Measurements from ENCODE around the gene SNHG17. TPM values are rescaled to one million over a fixed set of nuclear protein-coding genes. Genes with fewer than 3 reads are reported as not detected.
"Not testable (repeated sequence)": the region's sequence is repeated elsewhere in the genome, so short reads cannot be mapped to it uniquely, and the experiment has no call there.

Gene SNHG17
- total RNA-seq, 2 donors from 2014 or later, result 119 to 137 TPM

- no peaks in the 10 kb centered on the region for H3K27me3 Mint-ChIP-seq (ENCODE audit: low read depth)
- H3K36me3 Mint-ChIP-seq (ENCODE audit: insufficient read depth in 2 of 2), result peaks cover 4 to 5% of the 10 kb centered on the region in 2 donors
- DNase-seq, result no peak
- H3K4me3 Mint-ChIP-seq, result no peak overlapping the region
- ATAC-seq (replicated peaks in 1 of 2), result no peak
- no peaks in the 10 kb centered on the region for H3K9me3 Mint-ChIP-seq
- H3K4me1 Mint-ChIP-seq (ENCODE audit: low read depth), result no peaks in the 10 kb centered on the region
- H3K27ac Mint-ChIP-seq, result no peak overlapping the region
Measured at GRCh38 chr20:38404016-38404415, 31.1 kb downstream of the SNHG17 start.

GRCh38 chr20:38402816-38403215 lies 32.3 kb downstream of the SNHG17 start:
- no peak overlapping the region for H3K4me3 Mint-ChIP-seq
- DNase-seq, result no peak
- H3K27me3 Mint-ChIP-seq (ENCODE audit: low read depth), result no peaks in the 10 kb centered on the region
- no peak for ATAC-seq (replicated peaks in 1 of 2)
- no peak overlapping the region for H3K27ac Mint-ChIP-seq
- peaks cover 0 to 3% of the 10 kb centered on the region in 2 donors for H3K36me3 Mint-ChIP-seq (ENCODE audit: insufficient read depth in 2 of 2)
- no peaks in the 10 kb centered on the region for H3K4me1 Mint-ChIP-seq (ENCODE audit: low read depth)
- H3K9me3 Mint-ChIP-seq, result no peaks in the 10 kb centered on the region

- no peak for ATAC-seq (replicated peaks in 1 of 2)
- DNase-seq, result no peak
- no peaks in the 10 kb centered on the region for H3K4me1 Mint-ChIP-seq (ENCODE audit: low read depth)
- no peak overlapping the region for H3K27ac Mint-ChIP-seq
- no peaks in the 10 kb centered on the region for H3K9me3 Mint-ChIP-seq
- peaks cover 0 to 3% of the 10 kb centered on the region in 2 donors for H3K36me3 Mint-ChIP-seq (ENCODE audit: insufficient read depth in 2 of 2)
- no peaks in the 10 kb centered on the region for H3K27me3 Mint-ChIP-seq (ENCODE audit: low read depth)
- no peak overlapping the region for H3K4me3 Mint-ChIP-seq
Measured at GRCh38 chr20:38402089-38402488, 33.0 kb downstream of the SNHG17 start.

GRCh38 chr20:38395751-38396395 lies 39.3 kb downstream of the SNHG17 start:
- H3K36me3 Mint-ChIP-seq (ENCODE audit: insufficient read depth in 2 of 2); H3K4me3 Mint-ChIP-seq: not testable (repeated sequence)

GRCh38 chr20:38395165-38395564 lies 40.0 kb downstream of the SNHG17 start:
- no peaks in the 10 kb centered on the region for H3K36me3 Mint-ChIP-seq (ENCODE audit: insufficient read depth in 2 of 2)
- DNase-seq, result no peak
- no peak for ATAC-seq (replicated peaks in 1 of 2)
- H3K9me3 Mint-ChIP-seq, result peaks cover 2% of the 10 kb centered on the region in 2 donors
- H3K27ac Mint-ChIP-seq, result no peak overlapping the region
- no peak overlapping the region for H3K4me3 Mint-ChIP-seq
- no peaks in the 10 kb centered on the region for H3K27me3 Mint-ChIP-seq (ENCODE audit: low read depth)
- H3K4me1 Mint-ChIP-seq (ENCODE audit: low read depth), result no peaks in the 10 kb centered on the region

More at GRCh38 chr20:38395751-38396395, 39.3 kb downstream of the SNHG17 start:
- not testable (repeated sequence) for H3K4me1 Mint-ChIP-seq (ENCODE audit: low read depth); DNase-seq; H3K9me3 Mint-ChIP-seq; H3K27me3 Mint-ChIP-seq (ENCODE audit: low read depth); ATAC-seq (replicated peaks in 1 of 2); H3K27ac Mint-ChIP-seq

GRCh38 chr20:38393259-38393658 lies 41.9 kb downstream of the SNHG17 start:
- ATAC-seq (replicated peaks in 1 of 2), result no peak
- no peaks in the 10 kb centered on the region for H3K4me1 Mint-ChIP-seq (ENCODE audit: low read depth)
- H3K4me3 Mint-ChIP-seq, result no peak overlapping the region
- no peak for DNase-seq
- H3K36me3 Mint-ChIP-seq (ENCODE audit: insufficient read depth in 2 of 2), result no peaks in the 10 kb centered on the region
- H3K9me3 Mint-ChIP-seq, result peaks cover 2 to 4% of the 10 kb centered on the region in 2 donors
- no peaks in the 10 kb centered on the region for H3K27me3 Mint-ChIP-seq (ENCODE audit: low read depth)
- H3K27ac Mint-ChIP-seq, result no peak overlapping the region

GRCh38 chr20:38392356-38392755 lies 42.8 kb downstream of the SNHG17 start:
- Mint-ChIP-seq H3K27ac (no peak overlapping the region), H3K4me3 (no peak overlapping the region), H3K9me3 (peaks cover 2 to 4% of the 10 kb centered on the region in 2 donors), H3K36me3 (ENCODE audit: insufficient read depth in 2 of 2) (no peaks in the 10 kb centered on the region), H3K27me3 (ENCODE audit: low read depth) (no peaks in the 10 kb centered on the region), H3K4me1 (ENCODE audit: low read depth) (no peaks in the 10 kb centered on the region)
- DNase-seq (no peak), ATAC-seq (replicated peaks in 1 of 2) (no peak)

- Mint-ChIP-seq H3K9me3 (peaks cover 2 to 4% of the 10 kb centered on the region in 2 donors), H3K27ac (no peak overlapping the region), H3K36me3 (ENCODE audit: insufficient read depth in 2 of 2) (no peaks in the 10 kb centered on the region), H3K4me3 (no peak overlapping the region), H3K27me3 (ENCODE audit: low read depth) (peaks cover 17% of the 10 kb centered on the region), H3K4me1 (ENCODE audit: low read depth) (no peaks in the 10 kb centered on the region)
- no peak for ATAC-seq (replicated peaks in 1 of 2)
- DNase-seq, result no peak
Measured at GRCh38 chr20:38387953-38388352, 47.2 kb downstream of the SNHG17 start.

- no peak overlapping the region for H3K27ac Mint-ChIP-seq
- H3K36me3 Mint-ChIP-seq (ENCODE audit: insufficient read depth in 2 of 2), result no peaks in the 10 kb centered on the region
- ATAC-seq (replicated peaks in 1 of 2), result no peak
- peaks cover 2 to 4% of the 10 kb centered on the region in 2 donors for H3K9me3 Mint-ChIP-seq
- no peaks in the 10 kb centered on the region for H3K4me1 Mint-ChIP-seq (ENCODE audit: low read depth)
- DNase-seq, result no peak
- H3K4me3 Mint-ChIP-seq, result no peak overlapping the region
- peaks cover 17% of the 10 kb centered on the region for H3K27me3 Mint-ChIP-seq (ENCODE audit: low read depth)
Measured at GRCh38 chr20:38386851-38387250, 48.3 kb downstream of the SNHG17 start.

- ATAC-seq (replicated peaks in 1 of 2) (no peak), DNase-seq (no peak)
Measured at GRCh38 chr20:38386004-38386403, 49.1 kb downstream of the SNHG17 start.

GRCh38 chr20:38383147-38383546 lies 52.0 kb downstream of the SNHG17 start:
- no peak overlapping the region for H3K27ac Mint-ChIP-seq
- ATAC-seq (replicated peaks in 1 of 2), result no peak
- H3K4me3 Mint-ChIP-seq, result no peak overlapping the region
- H3K36me3 Mint-ChIP-seq (ENCODE audit: insufficient read depth in 2 of 2), result no peaks in the 10 kb centered on the region
- DNase-seq, result no peak
- no peaks in the 10 kb centered on the region for H3K9me3 Mint-ChIP-seq
- no peaks in the 10 kb centered on the region for H3K4me1 Mint-ChIP-seq (ENCODE audit: low read depth)
- H3K27me3 Mint-ChIP-seq (ENCODE audit: low read depth), result peaks cover 17% of the 10 kb centered on the region

More at GRCh38 chr20:38386004-38386403, 49.1 kb downstream of the SNHG17 start:
- H3K4me3 Mint-ChIP-seq, result no peak overlapping the region
- H3K27me3 Mint-ChIP-seq (ENCODE audit: low read depth), result peaks cover 17% of the 10 kb centered on the region
- peaks cover 2 to 4% of the 10 kb centered on the region in 2 donors for H3K9me3 Mint-ChIP-seq
- no peaks in the 10 kb centered on the region for H3K36me3 Mint-ChIP-seq (ENCODE audit: insufficient read depth in 2 of 2)
- H3K4me1 Mint-ChIP-seq (ENCODE audit: low read depth), result no peaks in the 10 kb centered on the region
- H3K27ac Mint-ChIP-seq, result no peak overlapping the region

GRCh38 chr20:38377838-38378237 lies 57.3 kb downstream of the SNHG17 start:
- H3K27me3 Mint-ChIP-seq (ENCODE audit: low read depth); H3K27ac Mint-ChIP-seq; H3K36me3 Mint-ChIP-seq (ENCODE audit: insufficient read depth in 2 of 2); ATAC-seq (replicated peaks in 1 of 2); H3K9me3 Mint-ChIP-seq; DNase-seq; H3K4me3 Mint-ChIP-seq; H3K4me1 Mint-ChIP-seq (ENCODE audit: low read depth): not testable (repeated sequence)

- Mint-ChIP-seq H3K27ac (no peak overlapping the region), H3K4me1 (ENCODE audit: low read depth) (no peaks in the 10 kb centered on the region), H3K4me3 (no peak overlapping the region), H3K36me3 (ENCODE audit: insufficient read depth in 2 of 2) (no peaks in the 10 kb centered on the region), H3K27me3 (ENCODE audit: low read depth) (peaks cover 3% of the 10 kb centered on the region), H3K9me3 (no peaks in the 10 kb centered on the region)
- DNase-seq (no peak), ATAC-seq (replicated peaks in 1 of 2) (no peak)
Measured at GRCh38 chr20:38377039-38377685, 58.0 kb downstream of the SNHG17 start.

- Mint-ChIP-seq H3K9me3 (no peaks in the 10 kb centered on the region), H3K4me1 (ENCODE audit: low read depth) (no peaks in the 10 kb centered on the region), H3K4me3 (no peak overlapping the region), H3K27ac (no peak overlapping the region), H3K27me3 (ENCODE audit: low read depth) (peaks cover 10% of the 10 kb centered on the region), H3K36me3 (ENCODE audit: insufficient read depth in 2 of 2) (no peaks in the 10 kb centered on the region)
- DNase-seq, result no peak
- no peak for ATAC-seq (replicated peaks in 1 of 2)
Measured at GRCh38 chr20:38373898-38374297, 61.2 kb downstream of the SNHG17 start.
